DND-41 (cell line): Measurements from ENCODE around the gene MB21D2.

ENCODE experiments used
- ATAC-seq: fragments of 200-7000 bp; cut with Tn5 transposase; 3 replicates; pipeline ENCODE4 v1.9.1; 2021; ENCODE audit warnings: low read depth; ENCODE audit not compliant: insufficient read depth
- DNase-seq: peaks from one replicate; pipeline ENCODE4 v3.0.0-alpha.2; 2020
- H2AFZ ChIP-seq: 2 replicates; pipeline ENCODE4 v1.6.0; 2012; ENCODE audit warnings: low read depth, low read length
- H3K27ac ChIP-seq: 2 replicates; pipeline ENCODE4 v1.5.1; 2012; ENCODE audit warnings: low read length, inconsistent platforms
- H3K27me3 ChIP-seq: fragments of 200-600 bp; sonication (generic); 2 replicates; pipeline ENCODE4 v1.6.0; 2012; ENCODE audit warnings: low read length, mild to moderate bottlenecking, inconsistent platforms; ENCODE audit not compliant: insufficient read depth, poor library complexity
- H3K36me3 ChIP-seq: 2 replicates; pipeline ENCODE4 v1.5.1; 2012; ENCODE audit warnings: low read length, inconsistent platforms; ENCODE audit not compliant: insufficient read depth
- H3K4me1 ChIP-seq: 2 replicates; pipeline ENCODE4 v1.5.1; 2012; ENCODE audit warnings: mild to moderate bottlenecking, low read length; ENCODE audit not compliant: insufficient read depth
- H3K4me2 ChIP-seq: 2 replicates; pipeline ENCODE4 v1.6.0; 2012; ENCODE audit warnings: mild to moderate bottlenecking, moderate library complexity, low read length, inconsistent platforms; ENCODE audit not compliant: insufficient read depth
- H3K4me3 ChIP-seq, 2 experiments: fragments of 200-600 bp in 1 of 2; shearing (Covaris generic) in 1 of 2; 2 replicates each; pipeline ENCODE4 v1.5.1; 2012 to 2016; ENCODE audit warnings: inconsistent platforms in 2 of 2, low read length in 2 of 2, mild to moderate bottlenecking in 2 of 2, low read depth in 1 of 2, moderate library complexity in 1 of 2
- H3K79me2 ChIP-seq: 2 replicates; pipeline ENCODE4 v1.6.0; 2012; ENCODE audit warnings: low read length, inconsistent platforms; ENCODE audit not compliant: insufficient read depth
- H3K9ac ChIP-seq: 2 replicates; pipeline ENCODE4 v1.6.0; 2012; ENCODE audit warnings: low read depth, mild to moderate bottlenecking, inconsistent platforms, low read length, moderate library complexity
- H3K9me3 ChIP-seq: 2 replicates; pipeline ENCODE4 v1.5.1; 2012; ENCODE audit warnings: low read length, moderate library complexity, mild to moderate bottlenecking, inconsistent platforms; ENCODE audit not compliant: insufficient read depth, severe bottlenecking
- H4K20me1 ChIP-seq: 2 replicates; pipeline ENCODE4 v1.6.0; 2012; ENCODE audit warnings: low read length; ENCODE audit not compliant: insufficient read depth
- EZH2 ChIP-seq: IDR thresholded peaks from 3 replicates; pipeline ENCODE4 v1.6.1; 2012; ENCODE audit warnings: borderline replicate concordance, low read depth, mild to moderate bottlenecking, moderate library complexity, low read length, inconsistent platforms; ENCODE audit not compliant: severe bottlenecking
- TF ChIP-seq, protein P1 (sequence below): IDR thresholded peaks from 2 replicates; pipeline ENCODE4 v1.5.1; 2012; ENCODE audit warnings: borderline replicate concordance, low read length, moderate library complexity, mild to moderate bottlenecking; ENCODE audit not compliant: poor library complexity, severe bottlenecking; ENCODE audit errors: extremely low read depth

Gene MB21D2

DNA sequence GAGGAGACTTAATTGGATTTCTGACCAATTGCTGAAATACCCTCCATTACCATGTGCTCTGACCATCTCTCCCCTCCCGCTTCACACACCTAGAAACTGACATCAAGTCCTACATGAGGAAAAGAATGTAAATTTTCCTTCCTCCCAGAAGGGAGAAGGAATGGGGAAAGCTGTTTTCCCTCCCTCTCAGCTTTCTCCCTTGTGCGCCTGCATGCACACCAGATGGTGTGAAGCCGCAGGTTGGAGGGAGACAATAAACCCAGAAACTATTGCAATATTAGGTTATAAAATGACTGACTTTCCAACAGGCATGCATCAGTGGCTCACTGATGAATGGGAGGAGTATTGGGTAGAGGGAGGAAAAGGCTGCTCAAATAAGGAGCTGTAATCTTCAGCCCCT is 50.9 kb downstream of the MB21D2 start:
- H3K4me3 ChIP-seq = no peak overlapping the region
- no peak overlapping the region for H3K27ac ChIP-seq
- H2AFZ ChIP-seq = no peak overlapping the region
- no peaks in the 10 kb centered on the region for H3K79me2 ChIP-seq
- H4K20me1 ChIP-seq = no peaks in the 10 kb centered on the region
- no peak overlapping the region for H3K9ac ChIP-seq
- no peaks in the 10 kb centered on the region for H3K4me1 ChIP-seq
- no peak for ATAC-seq
- H3K36me3 ChIP-seq = no peaks in the 10 kb centered on the region
- H3K27me3 ChIP-seq = peaks cover 6% of the 10 kb centered on the region
- DNase-seq = no peak
- H3K4me2 ChIP-seq = no peak overlapping the region
- no peaks in the 10 kb centered on the region for H3K9me3 ChIP-seq
- TF ChIP-seq, protein P1, sequence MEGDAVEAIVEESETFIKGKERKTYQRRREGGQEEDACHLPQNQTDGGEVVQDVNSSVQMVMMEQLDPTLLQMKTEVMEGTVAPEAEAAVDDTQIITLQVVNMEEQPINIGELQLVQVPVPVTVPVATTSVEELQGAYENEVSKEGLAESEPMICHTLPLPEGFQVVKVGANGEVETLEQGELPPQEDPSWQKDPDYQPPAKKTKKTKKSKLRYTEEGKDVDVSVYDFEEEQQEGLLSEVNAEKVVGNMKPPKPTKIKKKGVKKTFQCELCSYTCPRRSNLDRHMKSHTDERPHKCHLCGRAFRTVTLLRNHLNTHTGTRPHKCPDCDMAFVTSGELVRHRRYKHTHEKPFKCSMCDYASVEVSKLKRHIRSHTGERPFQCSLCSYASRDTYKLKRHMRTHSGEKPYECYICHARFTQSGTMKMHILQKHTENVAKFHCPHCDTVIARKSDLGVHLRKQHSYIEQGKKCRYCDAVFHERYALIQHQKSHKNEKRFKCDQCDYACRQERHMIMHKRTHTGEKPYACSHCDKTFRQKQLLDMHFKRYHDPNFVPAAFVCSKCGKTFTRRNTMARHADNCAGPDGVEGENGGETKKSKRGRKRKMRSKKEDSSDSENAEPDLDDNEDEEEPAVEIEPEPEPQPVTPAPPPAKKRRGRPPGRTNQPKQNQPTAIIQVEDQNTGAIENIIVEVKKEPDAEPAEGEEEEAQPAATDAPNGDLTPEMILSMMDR = no peak
- TF ChIP-seq EZH2 = no peak

DNA sequence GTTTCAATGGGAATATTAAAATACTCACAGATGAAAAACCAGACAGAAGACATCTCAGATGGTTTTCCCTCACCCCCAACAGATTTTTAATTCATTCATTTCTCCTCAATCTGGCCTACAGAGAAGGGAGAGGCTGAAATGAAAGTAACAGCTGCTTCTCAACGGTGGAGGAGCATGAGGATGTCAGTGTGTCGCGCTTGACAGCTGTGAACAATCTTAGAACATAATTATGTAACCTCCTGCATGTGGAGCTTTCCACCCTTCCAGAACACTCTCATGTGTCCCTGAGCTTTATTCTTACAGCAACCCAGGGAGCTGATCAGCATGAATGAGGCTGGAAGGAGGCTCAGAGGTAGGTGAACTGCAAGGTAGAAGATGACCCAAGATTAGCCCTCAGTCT is 52.7 kb downstream of the MB21D2 start:
- no peaks in the 10 kb centered on the region for H3K4me1 ChIP-seq
- TF ChIP-seq, protein P1 = no peak
- no peak for TF ChIP-seq EZH2
- H3K9ac ChIP-seq = no peak overlapping the region
- H3K9me3 ChIP-seq = no peaks in the 10 kb centered on the region
- DNase-seq (no peak), ATAC-seq (no peak)
- peaks cover 6% of the 10 kb centered on the region for H3K27me3 ChIP-seq
- H3K79me2 ChIP-seq = no peaks in the 10 kb centered on the region
- H4K20me1 ChIP-seq = no peaks in the 10 kb centered on the region
- no peak overlapping the region for H2AFZ ChIP-seq
- H3K27ac ChIP-seq = no peak overlapping the region
- no peak overlapping the region for H3K4me3 ChIP-seq
- H3K36me3 ChIP-seq = no peaks in the 10 kb centered on the region
- H3K4me2 ChIP-seq = no peak overlapping the region

DNA sequence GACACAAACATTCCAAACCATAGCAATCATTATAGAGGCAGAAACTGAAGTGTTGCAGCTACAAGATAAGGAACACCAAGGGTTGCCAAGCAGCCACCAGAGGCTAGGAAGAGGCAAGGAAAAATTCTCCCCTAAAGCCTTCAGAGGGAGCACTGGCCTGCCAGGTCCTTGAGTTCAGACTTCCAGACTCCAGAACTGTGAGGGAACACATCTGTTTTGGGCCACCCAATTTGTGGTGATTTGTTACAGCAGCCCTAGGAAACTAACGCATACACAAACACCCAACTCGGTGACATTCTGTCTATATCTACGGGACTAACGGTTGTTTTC is 54.6 kb downstream of the MB21D2 start:
- H3K9ac ChIP-seq = no peak overlapping the region

More for the DNA sequence above, 54.6 kb downstream of the MB21D2 start:
- peaks cover 8% of the 10 kb centered on the region for H3K27me3 ChIP-seq
- ATAC-seq (no peak), DNase-seq (no peak)
- H2AFZ ChIP-seq = no peak overlapping the region
- no peak overlapping the region for H3K4me2 ChIP-seq
- H3K79me2 ChIP-seq = no peaks in the 10 kb centered on the region
- no peaks in the 10 kb centered on the region for H3K9me3 ChIP-seq
- no peaks in the 10 kb centered on the region for H3K4me1 ChIP-seq
- H3K4me3 ChIP-seq = no peak overlapping the region
- TF ChIP-seq, protein P1 = no peak
- TF ChIP-seq EZH2 = no peak
- H4K20me1 ChIP-seq = no peaks in the 10 kb centered on the region
- H3K36me3 ChIP-seq = no peaks in the 10 kb centered on the region
- H3K27ac ChIP-seq = no peak overlapping the region
